GM19468 (cell line): Measurements from ENCODE around the gene DBP.
"Not testable (repeated sequence)": the region's sequence is repeated elsewhere in the genome, so short reads cannot be mapped to it uniquely, and the experiment has no call there.

Experiments
- ATAC-seq: cut with Tn5 transposase; IDR thresholded peaks from one replicate; pipeline ENCODE4 v1.9.1; 2021; ENCODE audit warnings: mild to moderate bottlenecking, moderate library complexity, moderate number of reproducible peaks; ENCODE audit not compliant: unreplicated experiment; ENCODE audit errors: extremely low read depth

Gene DBP, protein sequence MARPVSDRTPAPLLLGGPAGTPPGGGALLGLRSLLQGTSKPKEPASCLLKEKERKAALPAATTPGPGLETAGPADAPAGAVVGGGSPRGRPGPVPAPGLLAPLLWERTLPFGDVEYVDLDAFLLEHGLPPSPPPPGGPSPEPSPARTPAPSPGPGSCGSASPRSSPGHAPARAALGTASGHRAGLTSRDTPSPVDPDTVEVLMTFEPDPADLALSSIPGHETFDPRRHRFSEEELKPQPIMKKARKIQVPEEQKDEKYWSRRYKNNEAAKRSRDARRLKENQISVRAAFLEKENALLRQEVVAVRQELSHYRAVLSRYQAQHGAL

GRCh38 chr19:48636859-48637448, at the start of gene DBP:
DBP (minus strand) TSS chr19:48637379; CDS start chr19:48636994, 385 bp downstream.
- ATAC-seq = no peak

DNA sequence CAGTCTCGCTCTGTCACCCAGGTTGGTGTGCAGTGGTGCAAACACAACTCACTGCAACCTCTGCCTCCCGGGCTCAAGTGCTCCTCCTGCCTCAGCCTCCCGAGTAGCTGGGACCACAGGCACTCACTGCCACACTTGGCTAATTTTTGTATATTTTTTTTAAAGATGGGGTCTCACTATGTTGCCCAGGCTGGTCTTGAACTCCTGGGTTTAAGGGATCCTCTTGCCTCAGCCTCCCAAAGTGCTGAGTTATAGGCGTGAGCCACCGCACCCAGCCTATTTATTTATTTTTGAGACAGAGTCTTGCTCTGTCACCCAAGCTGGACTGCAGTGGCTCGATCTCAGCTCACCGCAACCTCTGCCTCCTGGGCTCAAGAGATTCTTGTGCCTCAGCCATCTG, 49.5 kb upstream of the DBP start:
- ATAC-seq = not testable (repeated sequence)

- no peak for ATAC-seq
Observed at GRCh38 chr19:48686088-48686487, 48.9 kb upstream of the DBP start.

DNA sequence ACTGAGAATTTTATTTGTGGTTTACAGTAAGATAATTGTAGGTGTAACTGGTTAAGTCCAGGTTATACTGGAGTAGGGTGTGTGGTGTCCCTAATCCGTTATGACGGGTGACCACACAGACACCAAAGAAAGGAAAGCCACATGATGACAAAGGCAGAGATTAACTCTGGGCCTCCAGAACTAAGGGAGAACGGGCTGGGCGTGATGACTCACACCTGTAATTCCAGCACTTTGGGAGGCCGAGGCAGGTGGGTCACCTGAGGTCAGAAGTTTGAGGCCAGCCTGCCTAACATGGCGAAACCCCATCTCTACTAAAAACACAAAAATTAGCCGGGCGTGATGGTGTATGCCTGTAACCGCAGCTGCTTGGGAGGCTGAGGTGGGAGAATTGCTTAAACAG, 48.4 kb upstream of the DBP start:
- no peak for ATAC-seq

DNA sequence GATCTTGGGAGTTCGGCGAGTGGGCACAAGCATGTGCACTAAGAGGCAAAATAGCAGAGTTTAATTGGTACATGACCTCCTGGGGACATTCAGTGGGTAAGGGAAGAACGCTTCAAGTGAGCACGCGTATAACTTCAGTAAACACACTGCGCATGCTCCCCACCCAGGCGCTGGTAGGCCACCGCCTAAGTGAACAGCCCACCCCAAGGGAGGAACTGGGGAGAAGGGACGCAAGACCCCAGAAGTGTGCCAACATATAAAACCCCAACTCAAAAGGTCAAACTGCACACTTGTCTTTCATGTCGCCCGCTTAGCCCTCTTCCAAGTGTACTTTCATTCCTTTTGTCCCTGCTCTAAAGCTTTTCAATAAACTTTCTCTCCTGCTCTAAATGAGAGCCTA, 46.2 kb upstream of the DBP start:
- ATAC-seq = no peak

- ATAC-seq = no peak
Observed at GRCh38 chr19:48681127-48681470, 43.9 kb upstream of the DBP start.

- no peak for ATAC-seq
Observed at GRCh38 chr19:48680436-48681126, 43.4 kb upstream of the DBP start.

- ATAC-seq = not testable (repeated sequence)
Observed at GRCh38 chr19:48680006-48680405, 42.8 kb upstream of the DBP start.

GRCh38 chr19:48678201-48678600, 41.0 kb upstream of the DBP start:
- no peak for ATAC-seq

- ATAC-seq = no peak
Observed at GRCh38 chr19:48676887-48677286, 39.7 kb upstream of the DBP start.

- no peak for ATAC-seq
Observed at GRCh38 chr19:48676487-48676886, 39.3 kb upstream of the DBP start.

- no peak for ATAC-seq
Observed at GRCh38 chr19:48674921-48675824, 38.0 kb upstream of the DBP start.

DNA sequence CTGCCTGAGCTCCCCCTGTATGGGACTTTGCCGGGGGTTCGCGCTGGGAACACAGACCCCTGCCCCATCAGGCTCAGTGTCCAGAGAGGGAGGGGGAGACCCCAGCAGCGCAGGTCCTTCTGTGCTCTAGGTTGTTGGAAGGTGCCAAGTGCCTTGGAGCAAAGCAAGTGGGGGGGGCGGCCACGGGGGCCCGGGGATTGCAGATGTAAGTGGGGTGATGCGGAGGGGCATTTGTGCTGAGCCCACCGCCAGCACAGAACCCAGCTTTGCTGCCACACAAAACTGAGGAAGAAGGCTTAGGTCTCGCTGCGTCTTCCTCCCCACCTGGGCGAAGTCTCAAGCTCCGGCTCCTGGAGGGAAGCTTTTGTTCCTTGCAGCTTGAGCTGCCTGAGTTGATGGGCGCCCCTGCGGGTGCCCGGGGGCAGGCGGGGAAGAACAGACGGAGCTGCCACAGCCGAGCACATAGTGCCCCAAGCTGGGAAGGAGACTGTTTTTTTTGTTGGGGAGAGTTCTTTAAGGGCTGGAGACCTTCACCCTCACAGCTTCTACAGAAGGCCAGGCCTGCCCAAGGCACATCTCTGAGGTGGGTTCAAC, 37.1 kb upstream of the DBP start:
- no peak for ATAC-seq

DNA sequence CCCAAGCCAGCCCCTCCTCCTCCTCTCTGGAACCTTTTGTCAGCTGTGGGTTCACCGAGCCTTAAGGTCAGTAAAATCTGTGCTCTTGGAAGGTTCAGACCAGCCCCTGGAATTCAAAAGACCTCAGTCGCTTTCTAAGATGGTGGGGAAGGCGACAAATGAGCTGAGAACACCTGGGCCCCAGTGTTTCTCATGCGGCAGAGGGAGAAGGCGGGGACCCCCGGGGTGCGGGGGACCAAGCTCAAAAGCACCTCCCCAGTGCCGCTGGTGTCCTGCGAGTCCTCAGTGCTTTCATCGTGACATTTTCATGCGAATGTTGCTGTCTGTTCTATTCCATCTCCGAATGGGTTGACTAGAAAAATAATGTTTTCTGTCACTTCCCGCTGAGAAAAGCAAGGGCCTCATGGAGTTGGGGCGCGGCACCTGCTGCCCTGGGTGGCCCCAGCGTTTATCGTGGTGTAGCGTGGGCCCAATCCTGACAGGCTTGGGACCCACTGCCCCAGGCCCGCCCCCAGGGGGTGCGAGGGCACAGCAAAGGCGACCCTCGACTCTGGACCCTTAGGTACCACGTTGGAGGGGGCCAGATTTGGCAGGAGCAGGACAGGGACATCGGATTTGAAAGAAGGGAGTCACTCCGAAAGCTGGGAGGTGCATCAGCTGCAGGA, 36.4 kb upstream of the DBP start:
- ATAC-seq = no peak

GRCh38 chr19:48672994-48673393, 35.8 kb upstream of the DBP start, which contains the start of gene NTN5:
NTN5 (minus strand) TSS chr19:48673017; CDS start chr19:48670986, 2,031 bp downstream.
- ATAC-seq = no peak

- no peak for ATAC-seq
Observed at GRCh38 chr19:48671446-48671995, 34.3 kb upstream of the DBP start.

DNA sequence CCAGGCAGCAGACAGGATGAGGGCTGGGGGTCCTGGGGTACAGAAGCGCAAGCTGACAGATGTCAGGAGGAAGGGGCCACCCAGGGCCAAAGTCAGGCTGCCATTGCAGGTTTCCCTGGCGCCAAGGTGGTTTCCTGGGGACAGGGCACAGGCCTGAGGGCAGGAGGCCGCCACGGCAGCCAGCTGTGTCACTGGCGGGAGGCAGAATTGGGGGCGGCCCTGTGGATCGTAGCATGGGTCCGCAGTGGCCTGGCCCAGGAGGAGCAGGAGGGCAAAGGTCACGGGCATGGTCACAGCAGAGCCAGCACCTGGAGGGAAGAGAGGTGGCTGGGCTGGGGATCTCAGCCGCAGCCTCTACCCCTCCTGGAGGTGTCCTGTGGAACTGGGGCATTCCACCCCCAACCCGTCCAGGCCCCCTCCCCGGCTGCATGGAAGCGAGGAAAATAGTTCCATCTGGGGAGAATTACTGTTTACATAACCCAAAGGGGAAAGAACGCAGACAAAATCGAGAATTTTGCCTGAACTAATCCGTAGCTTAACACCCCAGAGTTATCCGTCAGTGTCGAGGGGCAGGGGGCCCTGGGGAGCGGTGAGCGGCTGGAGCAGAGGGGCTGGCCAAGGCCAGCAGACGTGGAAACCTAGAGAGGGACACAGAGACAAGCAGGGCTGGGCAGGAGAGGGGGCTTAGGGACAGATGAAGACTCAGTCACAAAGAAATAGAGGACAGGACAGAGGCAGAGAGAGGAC, 33.7 kb upstream of the DBP start:
- no peak for ATAC-seq

- ATAC-seq = no peak
Observed at GRCh38 chr19:48669903-48670668, 32.9 kb upstream of the DBP start.
